Neural progenitor cell (in vitro differentiated cells): Measurements from ENCODE around the gene SWT1. TPM values are rescaled to one million over a fixed set of nuclear protein-coding genes. Genes with fewer than 3 reads are reported as not detected.

Source experiments
- DNase-seq: peaks from one replicate; pipeline ENCODE4 v3.0.0-alpha.2; 2016; ENCODE audit warnings: low spot score
- H2AFZ ChIP-seq: fragments of 200-600 bp; sonication (generic); replicated peaks from 2 replicates; pipeline ENCODE4 v1.6.1; 2016; ENCODE audit warnings: antibody characterized with exemption
- H3F3A ChIP-seq: fragments of 200-600 bp; sonication (generic); 2 replicates; pipeline ENCODE4 v1.6.1; 2016; ENCODE audit warnings: antibody characterized with exemption, low read depth
- H3K27ac ChIP-seq: fragments of 200-600 bp; sonication (generic); 2 replicates; pipeline ENCODE4 v1.5.1; 2016; ENCODE audit warnings: mild to moderate bottlenecking
- H3K27me3 ChIP-seq: fragments of 200-600 bp; sonication (generic); 2 replicates; pipeline ENCODE4 v1.6.1; 2016; ENCODE audit warnings: mild to moderate bottlenecking, moderate library complexity
- H3K36me3 ChIP-seq: fragments of 200-600 bp; sonication (generic); 2 replicates; pipeline ENCODE4 v1.5.1; 2016
- H3K4me1 ChIP-seq: fragments of 200-600 bp; sonication (generic); 2 replicates; pipeline ENCODE4 v1.6.1; 2016; ENCODE audit warnings: mixed run types
- H3K4me2 ChIP-seq: fragments of 200-600 bp; sonication (generic); 2 replicates; pipeline ENCODE4 v1.6.1; 2016
- H3K4me3 ChIP-seq: fragments of 200-600 bp; sonication (generic); 2 replicates; pipeline ENCODE4 v1.5.1; 2016
- H3K79me2 ChIP-seq: fragments of 200-600 bp; sonication (generic); 2 replicates; pipeline ENCODE4 v1.6.1; 2016; ENCODE audit warnings: low read depth
- H3K9ac ChIP-seq: fragments of 200-600 bp; sonication (generic); 2 replicates; pipeline ENCODE4 v1.6.1; 2016
- H3K9me3 ChIP-seq: fragments of 200-600 bp; sonication (generic); 2 replicates; pipeline ENCODE4 v1.5.1; 2016; ENCODE audit warnings: low read depth
- H4K20me1 ChIP-seq: fragments of 200-600 bp; sonication (generic); 2 replicates; pipeline ENCODE4 v1.6.1; 2016; ENCODE audit warnings: low read depth
- H3K27ac Mint-ChIP-seq: 3 replicates; pipeline ENCODE4 v1.8.0; 2021; ENCODE audit warnings: mixed read lengths
- H3K27me3 Mint-ChIP-seq: 2 replicates; pipeline ENCODE4 v1.8.0; 2022; ENCODE audit warnings: low read depth, mild to moderate bottlenecking, inconsistent platforms, moderate library complexity, mixed read lengths; ENCODE audit not compliant: insufficient read depth
- H3K36me3 Mint-ChIP-seq: 3 replicates; pipeline ENCODE4 v1.8.0; 2021; ENCODE audit warnings: mixed read lengths
- H3K4me1 Mint-ChIP-seq: 3 replicates; pipeline ENCODE4 v1.8.0; 2021; ENCODE audit warnings: mixed read lengths
- H3K4me3 Mint-ChIP-seq: 3 replicates; pipeline ENCODE4 v1.8.0; 2021; ENCODE audit warnings: mild to moderate bottlenecking, moderate library complexity, mixed read lengths
- H3K9me3 Mint-ChIP-seq: 3 replicates; pipeline ENCODE4 v1.8.0; 2020; ENCODE audit warnings: mixed read lengths
- EZH2 ChIP-seq: fragments of 200-600 bp; sonication (generic); IDR thresholded peaks from 2 replicates; pipeline ENCODE4 v1.6.1; 2017; ENCODE audit warnings: antibody characterized with exemption, mild to moderate bottlenecking, moderate library complexity
- EZH2phosphoT487 ChIP-seq: fragments of 200-600 bp; sonication (generic); IDR thresholded peaks from 2 replicates; pipeline ENCODE4 v1.6.1; 2017; ENCODE audit warnings: antibody characterized with exemption
- total RNA-seq: library from RNA; depleted of rRNA; stranded (reverse); fragments of >200 nt; gene quantifications from 2 replicates; pipeline ENCODE4 v1.2.3, GENCODE V29; 2015; ENCODE audit warnings: low replicate concordance
- TF ChIP-seq, protein P1 (sequence below): fragments of 200-600 bp; sonication (generic); IDR thresholded peaks from 2 replicates; pipeline ENCODE4 v1.5.1; 2017; ENCODE audit warnings: antibody characterized with exemption, mild to moderate bottlenecking

Gene SWT1
- total RNA-seq, 1 donor from 2014 or later, result 12.4 TPM

DNA sequence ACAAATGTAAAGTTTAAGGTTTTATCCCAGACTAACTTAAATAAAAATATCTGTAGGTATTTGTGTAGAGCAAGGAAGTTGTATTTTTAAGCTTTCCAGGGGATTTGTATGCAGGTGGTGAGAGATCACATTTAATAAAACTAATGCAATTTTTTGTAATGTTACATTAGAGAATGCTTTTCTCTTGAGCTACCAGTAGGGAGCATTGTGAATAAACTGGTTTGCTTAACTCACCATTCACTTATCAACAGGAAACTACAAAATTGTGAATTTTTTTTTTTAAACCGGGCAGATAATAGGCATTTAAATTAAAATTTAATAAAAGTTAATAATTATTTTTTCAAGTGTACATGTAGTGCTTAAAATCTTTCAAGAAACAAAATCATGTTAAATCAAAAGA is 81.5 kb downstream of the SWT1 start:
- peaks cover 5% of the 10 kb centered on the region for H3K4me1 Mint-ChIP-seq
- H4K20me1 ChIP-seq, result no peaks in the 10 kb centered on the region
- H3K27me3 ChIP-seq, result no peaks in the 10 kb centered on the region
- H3K4me3 ChIP-seq, result no peak overlapping the region
- no peak overlapping the region for H3K9ac ChIP-seq
- H3K27ac Mint-ChIP-seq, result no peak overlapping the region
- H3K4me3 Mint-ChIP-seq, result no peak overlapping the region
- TF ChIP-seq EZH2phosphoT487 (no peak), EZH2 (no peak)
- TF ChIP-seq, protein P1, sequence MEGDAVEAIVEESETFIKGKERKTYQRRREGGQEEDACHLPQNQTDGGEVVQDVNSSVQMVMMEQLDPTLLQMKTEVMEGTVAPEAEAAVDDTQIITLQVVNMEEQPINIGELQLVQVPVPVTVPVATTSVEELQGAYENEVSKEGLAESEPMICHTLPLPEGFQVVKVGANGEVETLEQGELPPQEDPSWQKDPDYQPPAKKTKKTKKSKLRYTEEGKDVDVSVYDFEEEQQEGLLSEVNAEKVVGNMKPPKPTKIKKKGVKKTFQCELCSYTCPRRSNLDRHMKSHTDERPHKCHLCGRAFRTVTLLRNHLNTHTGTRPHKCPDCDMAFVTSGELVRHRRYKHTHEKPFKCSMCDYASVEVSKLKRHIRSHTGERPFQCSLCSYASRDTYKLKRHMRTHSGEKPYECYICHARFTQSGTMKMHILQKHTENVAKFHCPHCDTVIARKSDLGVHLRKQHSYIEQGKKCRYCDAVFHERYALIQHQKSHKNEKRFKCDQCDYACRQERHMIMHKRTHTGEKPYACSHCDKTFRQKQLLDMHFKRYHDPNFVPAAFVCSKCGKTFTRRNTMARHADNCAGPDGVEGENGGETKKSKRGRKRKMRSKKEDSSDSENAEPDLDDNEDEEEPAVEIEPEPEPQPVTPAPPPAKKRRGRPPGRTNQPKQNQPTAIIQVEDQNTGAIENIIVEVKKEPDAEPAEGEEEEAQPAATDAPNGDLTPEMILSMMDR, result peak; percentile 23
- peaks cover 9% of the 10 kb centered on the region for H3K4me1 ChIP-seq
- no peak overlapping the region for H3K4me2 ChIP-seq
- H3K9me3 Mint-ChIP-seq, result no peaks in the 10 kb centered on the region
- no peaks in the 10 kb centered on the region for H3K9me3 ChIP-seq
- no peak overlapping the region for H2AFZ ChIP-seq
- no peaks in the 10 kb centered on the region for H3K27me3 Mint-ChIP-seq
- H3K27ac ChIP-seq, result no peak overlapping the region
- H3K79me2 ChIP-seq, result no peaks in the 10 kb centered on the region
- DNase-seq, result no peak
- H3F3A ChIP-seq, result no peaks in the 10 kb centered on the region
- no peaks in the 10 kb centered on the region for H3K36me3 ChIP-seq
- H3K36me3 Mint-ChIP-seq, result peaks cover 10% of the 10 kb centered on the region

DNA sequence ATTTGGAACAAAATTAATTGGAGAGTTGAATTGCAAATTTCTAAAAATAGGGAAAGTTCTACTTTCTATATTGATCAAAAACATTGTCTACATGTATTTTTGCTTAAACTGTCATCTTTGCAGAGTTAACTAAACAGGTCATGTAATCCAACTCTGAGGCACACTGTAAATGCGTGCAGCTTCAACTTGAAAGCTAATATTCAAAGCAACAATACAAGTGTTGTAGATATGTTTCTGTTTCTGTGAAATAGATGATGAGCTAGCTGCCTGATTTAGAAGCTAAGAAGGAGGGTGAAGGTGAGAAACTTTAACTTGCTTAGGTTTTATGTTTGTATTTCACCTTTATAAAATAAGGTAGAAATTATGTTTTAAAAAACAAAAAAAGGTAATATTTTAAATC is 82.9 kb downstream of the SWT1 start:
- Mint-ChIP-seq H3K4me1 (peaks cover 5% of the 10 kb centered on the region), H3K27me3 (no peaks in the 10 kb centered on the region), H3K36me3 (peaks cover 5% of the 10 kb centered on the region), H3K9me3 (no peaks in the 10 kb centered on the region), H3K4me3 (no peak overlapping the region), H3K27ac (no peak overlapping the region)
- TF ChIP-seq EZH2phosphoT487 (no peak), EZH2 (no peak)
- TF ChIP-seq, protein P1, result no peak
- DNase-seq, result no peak
- H3K9ac ChIP-seq, result no peak overlapping the region
- H3F3A ChIP-seq, result no peaks in the 10 kb centered on the region
- H3K9me3 ChIP-seq, result no peaks in the 10 kb centered on the region
- H4K20me1 ChIP-seq, result no peaks in the 10 kb centered on the region
- H3K36me3 ChIP-seq, result no peaks in the 10 kb centered on the region
- H3K27ac ChIP-seq, result no peak overlapping the region
- H3K4me1 ChIP-seq, result peaks cover 9% of the 10 kb centered on the region
- no peak overlapping the region for H3K4me3 ChIP-seq
- no peak overlapping the region for H3K4me2 ChIP-seq
- H2AFZ ChIP-seq, result no peak overlapping the region
- no peaks in the 10 kb centered on the region for H3K27me3 ChIP-seq
- no peaks in the 10 kb centered on the region for H3K79me2 ChIP-seq

DNA sequence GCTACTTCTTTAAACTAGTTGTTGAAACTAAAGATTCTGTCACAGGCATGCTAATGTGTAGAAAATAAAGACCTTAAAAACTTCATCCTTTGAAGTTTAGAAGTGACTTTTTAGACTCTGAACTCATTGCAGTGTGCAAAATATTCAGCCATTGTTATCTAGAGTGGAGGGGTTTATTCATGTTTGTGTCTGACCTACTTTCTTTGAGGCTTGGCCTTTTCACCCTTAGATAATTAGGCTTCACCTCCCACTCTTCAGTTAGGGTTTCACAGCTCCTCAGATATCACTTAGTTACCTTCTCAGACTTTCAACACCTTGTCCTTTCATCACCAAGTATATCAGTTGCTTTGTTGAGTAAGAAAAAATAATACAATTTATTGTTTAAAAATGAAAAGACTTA is 84.2 kb downstream of the SWT1 start:
- no peaks in the 10 kb centered on the region for H3K27me3 ChIP-seq
- H4K20me1 ChIP-seq, result no peaks in the 10 kb centered on the region
- no peak for TF ChIP-seq EZH2
- TF ChIP-seq, protein P1, result no peak
- no peak for TF ChIP-seq EZH2phosphoT487
- H3K9ac ChIP-seq, result no peak overlapping the region
- peak; percentile 4 for DNase-seq
- no peaks in the 10 kb centered on the region for H3F3A ChIP-seq
- no peak overlapping the region for H2AFZ ChIP-seq
- H3K36me3 ChIP-seq, result no peaks in the 10 kb centered on the region
- Mint-ChIP-seq H3K4me1 (peaks cover 5% of the 10 kb centered on the region), H3K36me3 (no peaks in the 10 kb centered on the region), H3K4me3 (no peak overlapping the region), H3K9me3 (no peaks in the 10 kb centered on the region), H3K27ac (no peak overlapping the region), H3K27me3 (no peaks in the 10 kb centered on the region)
- peaks cover 9% of the 10 kb centered on the region for H3K4me1 ChIP-seq
- no peak overlapping the region for H3K4me3 ChIP-seq
- peak overlapping the region; percentile 12 for H3K4me2 ChIP-seq
- H3K27ac ChIP-seq, result no peak overlapping the region
- no peaks in the 10 kb centered on the region for H3K9me3 ChIP-seq
- no peaks in the 10 kb centered on the region for H3K79me2 ChIP-seq
